ENCODE data around the gene METTL22. TPM values are rescaled to one million over a fixed set of nuclear protein-coding genes. Genes with fewer than 3 reads are reported as not detected.

The METTL22 gene
- polyA plus RNA-seq, 3 donors = 16.2 to 31.1 (median 31.1) TPM

- DNase-seq = peak; percentile 75
Measured at GRCh38 chr16:8660841-8661301, 39.4 kb downstream of the METTL22 start.

GRCh38 chr16:8661703-8662102 lies 40.2 kb downstream of the METTL22 start:
- no peak for DNase-seq

GRCh38 chr16:8663192-8664089 lies 41.9 kb downstream of the METTL22 start:
- DNase-seq = no peak

GRCh38 chr16:8665529-8665928 lies 44.0 kb downstream of the METTL22 start:
- DNase-seq = no peak

GRCh38 chr16:8667492-8667891 lies 46.0 kb downstream of the METTL22 start:
- DNase-seq = no peak

- DNase-seq = no peak
Measured at GRCh38 chr16:8668113-8668512, 46.6 kb downstream of the METTL22 start.

GRCh38 chr16:8669481-8669880 lies 48.0 kb downstream of the METTL22 start:
- DNase-seq = peak; percentile 15

GRCh38 chr16:8670014-8670560 lies 48.6 kb downstream of the METTL22 start:
- no peak for DNase-seq

- no peak for DNase-seq
Measured at GRCh38 chr16:8673611-8674412, 52.3 kb downstream of the METTL22 start.

GRCh38 chr16:8674413-8675022 lies 53.0 kb downstream of the METTL22 start, which contains the start of gene ABAT:
Gene ABAT (plus strand): TSS chr16:8674617. CDS start chr16:8735740, 61,123 bp downstream.
- peak; percentile 89 for DNase-seq

GRCh38 chr16:8675183-8676159 lies 54.0 kb downstream of the METTL22 start:
- DNase-seq = no peak

- no peak for DNase-seq
Measured at GRCh38 chr16:8676160-8676547, 54.7 kb downstream of the METTL22 start.

GRCh38 chr16:8676737-8677375 lies 55.4 kb downstream of the METTL22 start:
- no peak for DNase-seq

GRCh38 chr16:8677481-8677880 lies 56.0 kb downstream of the METTL22 start:
- DNase-seq = no peak

- no peak for DNase-seq
Measured at GRCh38 chr16:8678068-8678927, 56.8 kb downstream of the METTL22 start.

GRCh38 chr16:8679151-8679550 lies 57.7 kb downstream of the METTL22 start:
- DNase-seq = no peak

- DNase-seq = no peak
Measured at GRCh38 chr16:8682551-8683259, 61.2 kb downstream of the METTL22 start.

- DNase-seq = no peak
Measured at GRCh38 chr16:8683640-8684039, 62.1 kb downstream of the METTL22 start.
